ENCODE results near the gene P2RY11.

DNA sequence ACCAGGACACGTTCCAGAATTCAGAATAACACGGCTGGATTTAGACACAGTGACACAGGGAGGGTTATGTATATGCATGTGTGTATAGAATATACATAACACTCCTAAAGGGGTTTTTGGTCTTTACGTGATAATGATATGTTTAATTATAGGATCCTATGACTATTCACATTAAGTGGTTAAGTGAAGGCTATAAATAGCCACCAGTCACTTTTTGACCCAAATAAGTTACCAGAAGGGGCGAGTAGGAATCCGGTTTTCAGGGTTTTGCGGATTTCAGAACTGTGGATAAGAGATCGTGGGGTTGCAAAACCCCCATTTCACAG lies 15.9 kb upstream of the P2RY11 start:
- TF ChIP-seq EZH2 (IDR thresholded peaks at IDR 0.05), result no peak
- TF ChIP-seq POLR2AphosphoS5 (IDR thresholded peaks at IDR 0.05; ENCODE audit: borderline replicate concordance, low read depth, low read length), result no peak
- TF ChIP-seq FOXP2 (optimal IDR thresholded peaks at IDR 0.05; ENCODE audit: control extremely low read depth, extremely low read length, insufficient read depth), result no peak

Data from SK-N-MC (cell line).